ENCODE measurements around the gene POMGNT2. TPM values are rescaled to one million over a fixed set of nuclear protein-coding genes. Genes with fewer than 3 reads are reported as not detected.

Gene POMGNT2
- total RNA-seq, 1 donor: 9.1 TPM

GRCh38 chr3:43095370-43095769 is 10.5 kb downstream of the POMGNT2 start:
- no peak overlapping the region for H3K4me3 ChIP-seq (ENCODE audit: low read depth, low read length)
- no peak for DNase-seq (ENCODE audit: low read depth)
- no peak for TF ChIP-seq CTCF (IDR thresholded peaks at IDR 0.05; ENCODE audit: insufficient read depth, low read depth, low read length)

GRCh38 chr3:43094851-43095250 is 11.0 kb downstream of the POMGNT2 start:
- DNase-seq (ENCODE audit: low read depth): no peak
- TF ChIP-seq CTCF (IDR thresholded peaks at IDR 0.05; ENCODE audit: insufficient read depth, low read depth, low read length): no peak
- no peak overlapping the region for H3K4me3 ChIP-seq (ENCODE audit: low read depth, low read length)

GRCh38 chr3:43094381-43094780 is 11.5 kb downstream of the POMGNT2 start:
- no peak for DNase-seq (ENCODE audit: low read depth)
- H3K4me3 ChIP-seq (ENCODE audit: low read depth, low read length): no peak overlapping the region
- no peak for TF ChIP-seq CTCF (IDR thresholded peaks at IDR 0.05; ENCODE audit: insufficient read depth, low read depth, low read length)

- TF ChIP-seq CTCF (IDR thresholded peaks at IDR 0.05; ENCODE audit: insufficient read depth, low read depth, low read length): no peak
- no peak for DNase-seq (ENCODE audit: low read depth)
- H3K4me3 ChIP-seq (ENCODE audit: low read depth, low read length): no peak overlapping the region
These were observed 11.9 kb downstream of the POMGNT2 start for GRCh38 chr3:43093974-43094373.

- no peak for TF ChIP-seq CTCF (IDR thresholded peaks at IDR 0.05; ENCODE audit: insufficient read depth, low read depth, low read length)
- H3K4me3 ChIP-seq (ENCODE audit: low read depth, low read length): no peak overlapping the region
- no peak for DNase-seq (ENCODE audit: low read depth)
These were observed 12.9 kb downstream of the POMGNT2 start for GRCh38 chr3:43093006-43093405.

- no peak for DNase-seq (ENCODE audit: low read depth)
- no peak overlapping the region for H3K4me3 ChIP-seq (ENCODE audit: low read depth, low read length)
- TF ChIP-seq CTCF (IDR thresholded peaks at IDR 0.05; ENCODE audit: insufficient read depth, low read depth, low read length): no peak
These were observed 14.4 kb downstream of the POMGNT2 start for GRCh38 chr3:43091481-43091880.

- no peak for TF ChIP-seq CTCF (IDR thresholded peaks at IDR 0.05; ENCODE audit: insufficient read depth, low read depth, low read length)
- no peak overlapping the region for H3K4me3 ChIP-seq (ENCODE audit: low read depth, low read length)
These were observed 15.6 kb downstream of the POMGNT2 start for GRCh38 chr3:43090238-43090637.

More at GRCh38 chr3:43090238-43090637, 15.6 kb downstream of the POMGNT2 start:
- DNase-seq (ENCODE audit: low read depth): no peak

Data from fibroblast of villous mesenchyme (primary cell).